Measurements from ENCODE around the gene ECE2.

ECE2 gene

GRCh38 chr3:184327171-184327570, 51.3 kb downstream of the ECE2 start:
- TF ChIP-seq CTCF (IDR thresholded peaks at IDR 0.05; ENCODE audit: low read length) (no peak), EZH2 (IDR thresholded peaks at IDR 0.05; ENCODE audit: borderline replicate concordance, low read length) (no peak)
- H3K4me3 ChIP-seq (ENCODE audit: low read depth, low read length, poor library complexity, severe bottlenecking): no peak overlapping the region
- no peaks in the 10 kb centered on the region for H3K4me1 ChIP-seq (ENCODE audit: insufficient read depth, low read length, severe bottlenecking)
- no peaks in the 10 kb centered on the region for H3K27me3 ChIP-seq (ENCODE audit: insufficient read depth, low read length)
- H3K4me2 ChIP-seq (ENCODE audit: low read length): no peak overlapping the region
- no peaks in the 10 kb centered on the region for H3K79me2 ChIP-seq (ENCODE audit: insufficient read depth, low read length)
- H2AFZ ChIP-seq (ENCODE audit: low read length): no peak overlapping the region
- H4K20me1 ChIP-seq (ENCODE audit: insufficient read depth, low read length): no peaks in the 10 kb centered on the region
- H3K9me3 ChIP-seq (ENCODE audit: low read length): no peaks in the 10 kb centered on the region
- H3K9me2 ChIP-seq (ENCODE audit: low read depth, low read length): no peaks in the 10 kb centered on the region
- no peak overlapping the region for H3K27ac ChIP-seq (ENCODE audit: low read depth, low read length, poor library complexity, severe bottlenecking)
- H3K36me3 ChIP-seq (ENCODE audit: insufficient read depth, low read length): peaks cover 98% of the 10 kb centered on the region
- H3F3A ChIP-seq (ENCODE audit: insufficient read depth, low read length): no peaks in the 10 kb centered on the region
- no peak overlapping the region for H3K9ac ChIP-seq (ENCODE audit: low read length)

GRCh38 chr3:184328516-184328915, 52.7 kb downstream of the ECE2 start:
- TF ChIP-seq CTCF (IDR thresholded peaks at IDR 0.05; ENCODE audit: low read length) (no peak), EZH2 (IDR thresholded peaks at IDR 0.05; ENCODE audit: borderline replicate concordance, low read length) (no peak)
- no peaks in the 10 kb centered on the region for H4K20me1 ChIP-seq (ENCODE audit: insufficient read depth, low read length)
- no peak overlapping the region for H3K4me2 ChIP-seq (ENCODE audit: low read length)
- 0 out of 2 replicates have a peak, but pooled peaks cover 4% of the 10 kb centered on the region for H3F3A ChIP-seq (ENCODE audit: insufficient read depth, low read length)
- H2AFZ ChIP-seq (ENCODE audit: low read length): no peak overlapping the region
- no peaks in the 10 kb centered on the region for H3K27me3 ChIP-seq (ENCODE audit: insufficient read depth, low read length)
- H3K9me3 ChIP-seq (ENCODE audit: low read length): no peaks in the 10 kb centered on the region
- H3K79me2 ChIP-seq (ENCODE audit: insufficient read depth, low read length): no peaks in the 10 kb centered on the region
- no peak overlapping the region for H3K27ac ChIP-seq (ENCODE audit: low read depth, low read length, poor library complexity, severe bottlenecking)
- peaks cover 98% of the 10 kb centered on the region for H3K36me3 ChIP-seq (ENCODE audit: insufficient read depth, low read length)
- H3K4me1 ChIP-seq (ENCODE audit: insufficient read depth, low read length, severe bottlenecking): no peaks in the 10 kb centered on the region
- no peaks in the 10 kb centered on the region for H3K9me2 ChIP-seq (ENCODE audit: low read depth, low read length)
- H3K9ac ChIP-seq (ENCODE audit: low read length): no peak overlapping the region
- no peak overlapping the region for H3K4me3 ChIP-seq (ENCODE audit: low read depth, low read length, poor library complexity, severe bottlenecking)

- no peaks in the 10 kb centered on the region for H3K9me3 ChIP-seq (ENCODE audit: low read length)
- TF ChIP-seq EZH2 (IDR thresholded peaks at IDR 0.05; ENCODE audit: borderline replicate concordance, low read length) (no peak), CTCF (IDR thresholded peaks at IDR 0.05; ENCODE audit: low read length) (no peak)
- no peaks in the 10 kb centered on the region for H3K9me2 ChIP-seq (ENCODE audit: low read depth, low read length)
- H3K9ac ChIP-seq (ENCODE audit: low read length): no peak overlapping the region
- no peak overlapping the region for H3K27ac ChIP-seq (ENCODE audit: low read depth, low read length, poor library complexity, severe bottlenecking)
- H3K4me2 ChIP-seq (ENCODE audit: low read length): no peak overlapping the region
- H3K4me3 ChIP-seq (ENCODE audit: low read depth, low read length, poor library complexity, severe bottlenecking): no peak overlapping the region
- no peak overlapping the region for H2AFZ ChIP-seq (ENCODE audit: low read length)
- H4K20me1 ChIP-seq (ENCODE audit: insufficient read depth, low read length): no peaks in the 10 kb centered on the region
- H3K79me2 ChIP-seq (ENCODE audit: insufficient read depth, low read length): no peaks in the 10 kb centered on the region
- peaks cover 19% of the 10 kb centered on the region; the same call in 1 of the 2 replicates for H3F3A ChIP-seq (ENCODE audit: insufficient read depth, low read length)
- peaks cover 78% of the 10 kb centered on the region for H3K36me3 ChIP-seq (ENCODE audit: insufficient read depth, low read length)
- no peaks in the 10 kb centered on the region for H3K27me3 ChIP-seq (ENCODE audit: insufficient read depth, low read length)
- peaks cover 16% of the 10 kb centered on the region for H3K4me1 ChIP-seq (ENCODE audit: insufficient read depth, low read length, severe bottlenecking)
Observed at GRCh38 chr3:184332370-184333090, 56.7 kb downstream of the ECE2 start.

Data from OCI-LY1 (cell line).